Stimulated activated CD4-positive, alpha-beta T cell treated with anti-CD3 and anti-CD28 coated beads, Interleukin-2, amount 100 ng/mL, for 4 hours (primary cell): Measurements from ENCODE around the gene SVBP.

Experiments used
- DNase-seq: peaks from one replicate; pipeline ENCODE4 v3.0.0-alpha.2; 2020; ENCODE audit warnings: low read depth

The SVBP gene

GRCh38 chr1:42765269-42765668 is 51.9 kb downstream of the SVBP start:
- DNase-seq = no peak

- no peak for DNase-seq
Measured at GRCh38 chr1:42762269-42762668, 54.9 kb downstream of the SVBP start.

- DNase-seq = no peak
Measured at GRCh38 chr1:42761567-42761966, 55.6 kb downstream of the SVBP start.

- DNase-seq = no peak
Measured at GRCh38 chr1:42759114-42759513, 58.1 kb downstream of the SVBP start.

GRCh38 chr1:42758641-42759040 is 58.6 kb downstream of the SVBP start:
- DNase-seq = no peak

- DNase-seq = no peak
Measured at GRCh38 chr1:42757892-42758275, 59.3 kb downstream of the SVBP start.
